GM12891 (cell line): ENCODE results near the gene MIF. TPM values are rescaled to one million over a fixed set of nuclear protein-coding genes. Genes with fewer than 3 reads are reported as not detected.
A peak's percentile ranks its signal among the peaks of the same experiment; 100 is the strongest.

ENCODE experiments used
- DNase-seq: peaks from one replicate; pipeline ENCODE4 v3.0.0; 2011; ENCODE audit warnings: low spot score; ENCODE audit not compliant: insufficient read length
- FAIRE-seq: peaks from 2 replicates; lab custom pipeline; 2011; peaks lifted over from hg19 to GRCh38; lab: Jason Lieb, UNC
- PAX5 ChIP-seq: IDR thresholded peaks from 2 replicates; pipeline ENCODE4 v1.6.1; 2011; ENCODE audit warnings: low read length, moderate library complexity, mild to moderate bottlenecking; ENCODE audit not compliant: insufficient read depth, severe bottlenecking
- POLR2A ChIP-seq: IDR thresholded peaks from 2 replicates; pipeline ENCODE4 v1.6.1; 2011; ENCODE audit warnings: low read depth, low read length, control low read depth
- POLR2AphosphoS5 ChIP-seq: IDR thresholded peaks from 2 replicates; pipeline ENCODE4 v1.6.1; 2011; ENCODE audit warnings: low read depth, low read length, control low read depth
- POU2F2 ChIP-seq: IDR thresholded peaks from 2 replicates; pipeline ENCODE4 v1.6.1; 2011; ENCODE audit warnings: low read depth, mild to moderate bottlenecking, control low read depth, low read length, moderate library complexity
- SPI1 ChIP-seq: IDR thresholded peaks from 2 replicates; pipeline ENCODE4 v1.6.1; 2011; ENCODE audit warnings: low read depth, low read length, control low read depth
- TAF1 ChIP-seq: IDR thresholded peaks from 2 replicates; pipeline ENCODE4 v1.6.1; 2011; ENCODE audit warnings: low read depth, low read length, control low read depth
- polyA plus RNA-seq: library from polyadenylated mRNA; unstranded; fragments of >200 nt; gene quantifications from one replicate; pipeline ENCODE4 v1.2.1, GENCODE V29; 2012; ENCODE audit warnings: low read depth, missing spikeins, inconsistent platforms; ENCODE audit not compliant: missing spikeins

MIF gene
- polyA plus RNA-seq: 1,503 TPM

DNA sequence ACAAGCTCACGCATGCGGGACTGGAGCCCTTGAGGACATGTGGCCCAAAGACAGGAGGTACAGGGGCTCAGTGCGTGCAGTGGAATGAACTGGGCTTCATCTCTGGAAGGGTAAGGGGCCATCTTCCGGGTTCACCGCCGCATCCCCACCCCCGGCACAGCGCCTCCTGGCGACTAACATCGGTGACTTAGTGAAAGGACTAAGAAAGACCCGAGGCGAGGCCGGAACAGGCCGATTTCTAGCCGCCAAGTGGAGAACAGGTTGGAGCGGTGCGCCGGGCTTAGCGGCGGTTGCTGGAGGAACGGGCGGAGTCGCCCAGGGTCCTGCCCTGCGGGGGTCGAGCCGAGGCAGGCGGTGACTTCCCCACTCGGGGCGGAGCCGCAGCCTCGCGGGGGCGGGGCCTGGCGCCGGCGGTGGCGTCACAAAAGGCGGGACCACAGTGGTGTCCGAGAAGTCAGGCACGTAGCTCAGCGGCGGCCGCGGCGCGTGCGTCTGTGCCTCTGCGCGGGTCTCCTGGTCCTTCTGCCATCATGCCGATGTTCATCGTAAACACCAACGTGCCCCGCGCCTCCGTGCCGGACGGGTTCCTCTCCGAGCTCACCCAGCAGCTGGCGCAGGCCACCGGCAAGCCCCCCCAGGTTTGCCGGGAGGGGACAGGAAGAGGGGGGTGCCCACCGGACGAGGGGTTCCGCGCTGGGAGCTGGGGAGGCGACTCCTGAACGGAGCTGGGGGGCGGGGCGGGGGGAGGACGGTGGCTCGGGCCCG, at the start of gene MIF:
Gene MIF (plus strand): TSS at position 439 of the 765 bp plus-strand sequence. CDS start 92 bp downstream, at position 531.
- TF ChIP-seq SPI1: peak; percentile 62
- TF ChIP-seq POU2F2: peak; percentile 78
- no peak for TF ChIP-seq PAX5
- TF ChIP-seq POLR2AphosphoS5: peak; percentile 89
- TF ChIP-seq TAF1: peak; percentile 61; the same call in 1 of the 2 replicates
- peak; percentile 89 for TF ChIP-seq POLR2A
- peak; percentile 96 for DNase-seq

DNA sequence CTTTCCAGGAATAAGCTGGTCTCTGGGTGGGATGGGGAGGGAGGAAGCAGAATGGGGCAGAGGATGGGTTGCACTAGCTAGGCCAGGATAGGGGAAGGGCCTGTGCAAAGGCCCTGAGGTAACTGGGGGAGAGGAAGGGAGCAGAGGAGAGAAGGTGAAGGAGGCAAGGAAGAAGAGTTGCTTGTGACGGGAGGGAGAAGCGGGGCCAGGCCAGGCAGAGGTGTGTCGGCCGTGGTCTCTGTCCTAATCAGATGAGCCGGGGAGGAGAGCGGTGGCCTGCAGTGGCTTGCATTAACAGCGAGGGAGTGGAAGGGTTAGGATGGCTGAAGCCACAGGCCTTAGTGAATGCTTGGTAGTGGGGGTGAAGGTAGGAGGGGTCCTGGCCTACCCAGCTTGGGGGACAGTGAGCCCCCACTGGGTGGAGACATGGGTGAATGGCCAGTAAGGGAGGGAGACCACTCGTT, 49.4 kb upstream of the MIF start:
- DNase-seq (no peak), FAIRE-seq (no peak)
- TF ChIP-seq PAX5 (no peak), POLR2AphosphoS5 (no peak), SPI1 (no peak), TAF1 (no peak)

More for the DNA sequence above, at the start of gene MIF:
- peak; percentile 100 for FAIRE-seq

DNA sequence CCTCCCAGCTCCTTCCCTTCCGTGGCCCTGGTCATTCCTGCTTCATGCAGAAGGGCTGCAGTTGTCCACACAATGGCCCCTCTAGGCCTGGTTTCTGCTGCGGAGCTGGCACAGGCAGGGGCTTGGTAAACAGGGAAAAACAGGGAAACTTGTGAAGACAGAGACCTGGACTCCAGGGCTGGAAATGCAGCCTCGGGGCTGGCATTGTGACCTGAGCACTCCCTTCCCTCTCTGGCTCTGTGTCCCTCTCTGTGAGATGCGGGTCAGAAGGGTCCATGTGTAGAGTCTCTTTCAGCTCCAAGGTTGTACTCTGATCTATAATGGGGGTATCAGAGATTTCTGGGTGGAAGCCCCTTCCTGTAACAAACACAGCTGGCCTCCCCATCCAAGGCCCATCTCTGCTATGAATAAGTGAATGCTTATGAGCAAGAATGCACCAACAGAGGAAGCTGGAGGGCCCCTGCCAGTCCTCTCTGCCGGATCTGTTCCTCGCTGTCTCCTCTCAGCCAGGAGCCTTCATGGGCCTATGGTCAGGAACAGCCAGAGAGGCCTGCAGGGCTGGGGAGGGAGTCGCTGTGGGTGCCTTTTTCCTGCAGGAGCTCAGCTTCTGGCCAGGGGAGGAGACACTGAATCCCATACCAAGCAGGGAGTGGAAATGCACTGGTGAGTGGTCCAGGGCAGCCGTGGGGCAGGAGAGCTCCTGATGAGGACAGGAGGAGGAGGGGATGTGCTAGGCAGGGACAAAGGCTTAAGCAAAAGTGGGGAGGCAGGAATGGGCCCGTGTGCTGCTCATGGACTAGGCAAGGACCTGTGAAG, 48.7 kb upstream of the MIF start:
- FAIRE-seq: peak; percentile 87
- no peak for DNase-seq
- TF ChIP-seq SPI1 (no peak), TAF1 (no peak), POU2F2 (no peak), POLR2AphosphoS5 (no peak), PAX5 (no peak), POLR2A (no peak)

DNA sequence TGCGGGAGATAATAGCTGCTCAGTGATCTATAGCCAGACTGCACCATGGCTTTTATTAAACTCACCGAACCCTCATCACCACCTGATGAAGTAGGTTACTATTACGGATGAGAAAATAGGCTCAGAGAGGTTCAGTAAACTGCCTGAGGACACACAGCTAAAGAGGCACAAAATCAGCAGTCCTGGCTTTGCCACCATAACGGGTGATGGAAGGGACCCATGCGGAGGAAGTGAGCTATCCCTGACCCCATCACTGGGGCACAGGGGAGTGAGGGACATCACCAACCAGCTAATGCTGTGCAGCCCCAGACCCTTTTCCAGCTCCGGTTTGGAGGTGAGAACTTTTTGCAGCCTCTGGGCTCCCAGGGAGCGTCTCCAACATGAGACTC, 48.1 kb upstream of the MIF start:
- FAIRE-seq (no peak), DNase-seq (no peak)
- no peak for TF ChIP-seq PAX5
- no peak for TF ChIP-seq POLR2A
- TF ChIP-seq POU2F2: no peak
- no peak for TF ChIP-seq SPI1
- TF ChIP-seq POLR2AphosphoS5: no peak
- no peak for TF ChIP-seq TAF1

DNA sequence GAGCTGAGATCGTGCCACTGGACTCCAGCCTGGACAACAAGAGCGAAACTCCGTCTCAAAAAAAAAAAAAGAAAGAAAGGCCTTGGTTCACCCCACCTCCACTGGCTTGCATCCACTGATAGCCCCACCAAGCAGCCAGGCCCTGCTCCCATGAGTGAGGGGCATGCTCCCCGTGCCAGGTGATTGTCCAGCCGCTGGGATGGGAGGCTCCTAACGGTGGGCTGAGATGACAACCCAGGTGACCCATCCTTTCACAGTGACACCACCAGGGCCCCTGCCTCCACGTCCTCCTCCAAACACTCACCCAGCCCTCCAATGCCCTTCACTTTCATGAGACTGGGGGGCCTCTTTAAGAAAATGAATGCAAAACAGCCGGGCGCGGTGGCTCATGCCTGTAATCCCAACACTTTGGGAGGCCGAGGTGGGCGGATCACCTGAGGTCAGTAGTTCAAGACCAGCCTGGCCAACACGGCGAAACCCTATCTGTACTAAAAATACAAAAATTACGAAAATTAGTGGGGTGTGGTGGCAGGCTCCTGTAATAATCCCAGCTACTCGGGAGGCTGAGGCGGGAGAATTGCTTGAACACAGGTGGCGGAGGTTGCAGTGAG, 46.8 kb upstream of the MIF start:
- TF ChIP-seq PAX5 (no peak), POU2F2 (no peak), TAF1 (no peak), POLR2A (no peak), POLR2AphosphoS5 (no peak), SPI1 (no peak)
- no peak for FAIRE-seq
- DNase-seq: no peak

DNA sequence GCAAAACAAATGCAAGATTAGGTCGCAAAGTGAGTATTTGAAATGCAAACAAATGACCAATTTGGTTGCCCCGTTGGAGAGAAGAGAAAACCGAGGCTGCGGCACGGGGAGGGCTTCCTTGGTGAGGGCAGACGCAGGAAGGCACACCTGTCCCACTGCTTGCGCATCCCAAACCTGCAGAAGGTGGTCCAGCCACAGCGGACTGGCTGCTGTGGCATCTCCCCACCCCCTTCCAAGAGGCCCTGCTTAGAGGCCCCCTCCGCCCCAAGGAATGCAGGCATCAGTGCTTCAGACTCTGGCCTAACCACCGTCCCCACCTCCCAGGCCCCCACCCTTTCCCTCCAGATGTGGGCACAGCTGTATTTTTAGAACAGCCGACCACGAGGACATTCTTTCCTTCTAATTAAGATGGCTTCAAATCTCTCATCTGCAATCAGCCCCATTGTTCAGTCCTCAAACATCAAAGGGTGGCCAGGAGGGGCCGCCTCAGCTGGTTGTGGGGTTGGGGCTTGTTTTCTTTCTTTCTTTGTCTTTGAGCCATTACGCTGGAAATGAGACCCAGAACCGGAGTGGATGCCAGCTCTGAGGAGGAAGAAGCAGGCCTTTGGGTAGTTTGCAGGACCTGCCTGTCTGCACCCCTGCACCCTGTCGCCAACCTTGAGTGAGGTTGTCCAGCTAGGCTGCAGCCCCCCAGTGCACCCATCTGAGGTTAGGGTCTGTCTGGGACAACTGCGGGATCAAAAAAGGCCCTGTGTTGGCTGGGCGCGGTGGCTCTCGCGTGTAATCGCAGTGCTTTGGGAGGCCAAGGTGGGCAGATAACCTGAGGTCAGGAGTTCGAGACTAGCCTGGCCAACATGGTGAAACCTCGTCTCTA, 46.0 kb upstream of the MIF start:
- FAIRE-seq (no peak), DNase-seq (no peak)

DNA sequence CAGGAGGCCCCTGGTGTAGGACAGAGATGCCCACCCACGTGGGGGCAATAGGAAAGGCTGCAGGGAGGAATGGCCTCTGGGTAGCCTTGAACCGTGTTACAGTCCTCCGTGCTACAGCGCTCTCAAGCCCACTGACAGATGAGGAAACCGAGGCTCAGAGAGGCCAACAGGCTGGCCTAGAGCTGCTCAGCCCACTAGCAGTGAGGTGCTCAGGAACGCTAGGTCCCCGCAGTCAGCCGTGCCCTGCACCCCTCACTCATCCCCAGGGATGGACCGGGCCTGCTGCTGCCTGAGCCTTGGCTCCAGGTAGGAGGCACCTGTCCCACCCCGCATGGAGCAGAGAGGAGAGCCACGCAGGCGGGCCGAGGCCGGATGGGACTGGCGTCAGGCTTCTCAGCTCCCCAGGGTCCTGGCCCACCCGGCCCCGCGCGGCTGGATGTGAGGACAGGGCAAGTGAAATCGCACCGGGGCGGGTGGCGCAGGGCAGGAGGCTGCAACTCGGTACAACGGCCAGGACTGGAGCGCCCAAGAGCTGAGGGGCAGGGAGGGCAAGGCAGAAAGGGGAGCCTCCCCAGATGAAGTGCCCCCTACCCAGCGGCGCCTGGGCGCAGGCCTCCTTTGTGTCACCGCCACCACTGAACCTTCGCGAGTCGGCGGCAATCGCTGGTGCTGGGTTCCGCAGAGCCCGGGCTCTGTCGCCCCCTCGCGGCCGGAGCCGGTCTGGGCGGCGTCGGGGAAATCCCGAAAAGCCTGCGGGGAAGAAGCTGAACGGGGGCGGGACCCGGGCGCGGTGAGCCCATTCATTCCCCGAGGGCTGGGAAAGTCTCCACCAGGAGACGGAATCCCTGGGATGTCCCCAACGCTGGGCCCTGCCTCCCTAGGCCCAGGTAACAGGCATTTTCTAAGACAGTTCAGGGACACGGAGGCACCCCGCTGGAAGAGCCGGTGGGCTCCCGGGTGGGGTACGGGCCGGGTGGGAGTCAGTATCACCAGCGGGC, 44.9 kb upstream of the MIF start:
- peak; percentile 87 for FAIRE-seq
- TF ChIP-seq PAX5 (peak; percentile 20), POU2F2 (no peak), POLR2A (no peak), SPI1 (no peak), POLR2AphosphoS5 (no peak), TAF1 (no peak)

More for the DNA sequence above, 46.0 kb upstream of the MIF start:
- no peak for TF ChIP-seq PAX5
- TF ChIP-seq POU2F2: no peak
- TF ChIP-seq POLR2A: no peak
- no peak for TF ChIP-seq POLR2AphosphoS5
- TF ChIP-seq TAF1: no peak
- no peak for TF ChIP-seq SPI1

DNA sequence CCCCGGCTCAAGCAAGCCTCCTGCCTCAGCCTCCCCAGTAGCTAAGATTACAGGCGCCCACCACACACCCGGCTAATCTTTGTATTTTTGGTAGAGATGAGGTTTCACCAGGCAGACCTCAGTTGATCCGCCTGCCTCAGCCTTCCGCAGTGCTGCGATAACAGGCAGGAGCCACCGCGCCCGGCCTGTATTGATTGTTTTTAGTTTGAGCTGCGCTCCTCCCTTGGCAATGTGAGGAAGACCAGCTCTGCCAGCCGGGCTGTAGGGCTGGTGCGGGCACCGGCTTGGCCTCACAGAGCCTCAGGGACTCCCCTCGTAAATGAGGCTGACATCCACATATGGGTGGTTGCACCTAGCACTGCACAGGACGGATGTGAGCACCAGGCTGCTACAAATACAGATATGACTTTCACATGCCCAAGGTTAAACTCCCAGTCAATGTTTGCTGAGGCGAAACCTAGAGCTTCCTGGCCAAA, 44.0 kb upstream of the MIF start:
- FAIRE-seq: peak; percentile 74

More for the DNA sequence above, 44.9 kb upstream of the MIF start:
- DNase-seq: peak; percentile 89

More for the DNA sequence above, 44.0 kb upstream of the MIF start:
- TF ChIP-seq POLR2AphosphoS5 (no peak), PAX5 (peak; percentile 18), POU2F2 (no peak), SPI1 (no peak), TAF1 (no peak), POLR2A (no peak)
- no peak for DNase-seq
